Stimulated activated CD4-positive, alpha-beta T cell treated with anti-CD3 and anti-CD28 coated beads, TNF-alpha, amount 100 ng/mL, for 24 hours (primary cell): Measurements from ENCODE around the gene FSTL4.

Experiments
- DNase-seq, 3 experiments: peaks; one replicate each; pipeline ENCODE4 v3.0.0-alpha.2; 2020; ENCODE audit warnings: low read depth in 3 of 3

Gene FSTL4

GRCh38 chr5:133245191-133246052 is 366.9 kb downstream of the FSTL4 start:
- DNase-seq = peak in 2 of 3 experiments; percentile 3 to 44

GRCh38 chr5:133244242-133244641 is 368.1 kb downstream of the FSTL4 start:
- no peak for DNase-seq

GRCh38 chr5:133243196-133243595 is 369.1 kb downstream of the FSTL4 start:
- DNase-seq = no peak

GRCh38 chr5:133242221-133242835 is 370.0 kb downstream of the FSTL4 start:
- DNase-seq = no peak

- no peak for DNase-seq
These were observed 370.9 kb downstream of the FSTL4 start for GRCh38 chr5:133241179-133242092.

GRCh38 chr5:133240425-133241091 is 371.8 kb downstream of the FSTL4 start:
- peak in 2 of 3 experiments; percentile 9 to 42 for DNase-seq

GRCh38 chr5:133238426-133239205 is 373.7 kb downstream of the FSTL4 start:
- no peak for DNase-seq

GRCh38 chr5:133236976-133237375 is 375.4 kb downstream of the FSTL4 start:
- DNase-seq = no peak

- DNase-seq = no peak
These were observed 375.8 kb downstream of the FSTL4 start for GRCh38 chr5:133236541-133236951.

GRCh38 chr5:133235696-133236426 is 376.5 kb downstream of the FSTL4 start:
- no peak for DNase-seq

- DNase-seq = no peak
These were observed 377.4 kb downstream of the FSTL4 start for GRCh38 chr5:133234911-133235310.

GRCh38 chr5:133234273-133234672 is 378.1 kb downstream of the FSTL4 start:
- no peak for DNase-seq

GRCh38 chr5:133233616-133234015 is 378.7 kb downstream of the FSTL4 start:
- no peak for DNase-seq

- DNase-seq = no peak
These were observed 379.4 kb downstream of the FSTL4 start for GRCh38 chr5:133232911-133233310.

- DNase-seq = no peak
These were observed 379.9 kb downstream of the FSTL4 start for GRCh38 chr5:133232435-133232834.

GRCh38 chr5:133232011-133232410 is 380.3 kb downstream of the FSTL4 start:
- DNase-seq = no peak

- DNase-seq = no peak
These were observed 381.3 kb downstream of the FSTL4 start for GRCh38 chr5:133230823-133231578.

GRCh38 chr5:133229931-133230664 is 382.2 kb downstream of the FSTL4 start:
- no peak for DNase-seq

- no peak for DNase-seq
These were observed 384.0 kb downstream of the FSTL4 start for GRCh38 chr5:133228316-133228715.
